NB4 (cell line): Measurements from ENCODE around the gene LRRC4C.
"Not testable (repeated sequence)": the region's sequence is repeated elsewhere in the genome, so short reads cannot be mapped to it uniquely, and the experiment has no call there.

Experiments used
- DNase-seq: peaks from one replicate; pipeline ENCODE4 v3.0.0; 2010; ENCODE audit warnings: low read depth
- H3K4me3 ChIP-seq: one replicate; pipeline ENCODE4 v1.5.1; 2011; ENCODE audit warnings: mild to moderate bottlenecking, low read depth, low read length, moderate library complexity
- MYC ChIP-seq: IDR thresholded peaks from 2 replicates; pipeline ENCODE4 v1.6.1; 2011; ENCODE audit warnings: low read depth, low read length
- POLR2A ChIP-seq: IDR thresholded peaks from 2 replicates; pipeline ENCODE4 v1.6.1; 2011; ENCODE audit warnings: mild to moderate bottlenecking; ENCODE audit not compliant: insufficient read length; ENCODE audit errors: extremely low read depth
- TF ChIP-seq, protein P1 (sequence below): IDR thresholded peaks from one replicate; pipeline ENCODE4 v1.5.1; 2012; ENCODE audit warnings: low read depth, low read length
- TF ChIP-seq, protein P2 (sequence below): IDR thresholded peaks from 2 replicates; pipeline ENCODE4 v1.6.1; 2011; ENCODE audit warnings: low read depth, low read length

The LRRC4C gene

DNA sequence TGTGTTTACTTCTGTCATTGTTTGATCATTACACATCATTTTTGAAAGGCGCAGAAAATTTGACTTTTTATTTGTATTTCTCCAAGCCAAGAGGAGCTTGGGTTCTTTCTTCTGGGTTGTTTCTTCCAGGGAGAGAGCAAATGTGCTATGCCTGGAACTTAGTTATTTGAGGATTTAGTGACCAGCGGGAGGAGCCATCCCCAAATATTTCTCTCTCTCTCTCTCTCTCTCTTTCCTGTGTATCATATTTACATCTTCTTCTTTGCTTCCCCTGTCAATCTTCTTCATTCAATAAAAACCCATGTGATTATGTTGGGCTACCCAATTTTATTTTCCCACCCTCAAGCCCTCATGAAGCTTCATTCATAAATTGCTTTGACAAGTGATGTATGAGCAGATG lies 534.5 kb downstream of the LRRC4C start:
- H3K4me3 ChIP-seq = no peak overlapping the region
- TF ChIP-seq MYC = no peak
- TF ChIP-seq POLR2A = no peak
- DNase-seq = no peak

DNA sequence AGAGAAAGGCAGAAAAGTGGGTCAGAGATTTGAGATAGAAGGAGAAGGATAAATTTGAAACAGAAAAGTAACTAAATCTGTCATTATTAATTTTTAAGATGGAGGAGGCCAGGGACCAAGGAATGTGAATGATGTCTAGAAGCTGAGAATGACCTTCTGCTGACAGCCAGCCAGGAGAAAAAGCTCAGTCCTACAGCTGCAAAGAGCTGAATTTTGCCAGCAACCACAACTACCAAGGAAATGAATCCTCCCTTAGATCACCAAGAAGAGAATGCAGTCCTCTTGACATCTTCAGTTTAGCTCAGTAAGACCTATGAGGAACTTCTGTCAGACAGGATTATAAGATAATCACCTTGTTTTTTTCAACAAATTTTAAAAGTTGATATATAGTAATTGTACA lies 538.2 kb downstream of the LRRC4C start:
- H3K4me3 ChIP-seq = no peak overlapping the region
- TF ChIP-seq, protein P1, sequence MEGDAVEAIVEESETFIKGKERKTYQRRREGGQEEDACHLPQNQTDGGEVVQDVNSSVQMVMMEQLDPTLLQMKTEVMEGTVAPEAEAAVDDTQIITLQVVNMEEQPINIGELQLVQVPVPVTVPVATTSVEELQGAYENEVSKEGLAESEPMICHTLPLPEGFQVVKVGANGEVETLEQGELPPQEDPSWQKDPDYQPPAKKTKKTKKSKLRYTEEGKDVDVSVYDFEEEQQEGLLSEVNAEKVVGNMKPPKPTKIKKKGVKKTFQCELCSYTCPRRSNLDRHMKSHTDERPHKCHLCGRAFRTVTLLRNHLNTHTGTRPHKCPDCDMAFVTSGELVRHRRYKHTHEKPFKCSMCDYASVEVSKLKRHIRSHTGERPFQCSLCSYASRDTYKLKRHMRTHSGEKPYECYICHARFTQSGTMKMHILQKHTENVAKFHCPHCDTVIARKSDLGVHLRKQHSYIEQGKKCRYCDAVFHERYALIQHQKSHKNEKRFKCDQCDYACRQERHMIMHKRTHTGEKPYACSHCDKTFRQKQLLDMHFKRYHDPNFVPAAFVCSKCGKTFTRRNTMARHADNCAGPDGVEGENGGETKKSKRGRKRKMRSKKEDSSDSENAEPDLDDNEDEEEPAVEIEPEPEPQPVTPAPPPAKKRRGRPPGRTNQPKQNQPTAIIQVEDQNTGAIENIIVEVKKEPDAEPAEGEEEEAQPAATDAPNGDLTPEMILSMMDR = no peak
- TF ChIP-seq, protein P2, sequence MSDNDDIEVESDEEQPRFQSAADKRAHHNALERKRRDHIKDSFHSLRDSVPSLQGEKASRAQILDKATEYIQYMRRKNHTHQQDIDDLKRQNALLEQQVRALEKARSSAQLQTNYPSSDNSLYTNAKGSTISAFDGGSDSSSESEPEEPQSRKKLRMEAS = no peak
- no peak for TF ChIP-seq POLR2A
- no peak for TF ChIP-seq MYC
- no peak for DNase-seq

DNA sequence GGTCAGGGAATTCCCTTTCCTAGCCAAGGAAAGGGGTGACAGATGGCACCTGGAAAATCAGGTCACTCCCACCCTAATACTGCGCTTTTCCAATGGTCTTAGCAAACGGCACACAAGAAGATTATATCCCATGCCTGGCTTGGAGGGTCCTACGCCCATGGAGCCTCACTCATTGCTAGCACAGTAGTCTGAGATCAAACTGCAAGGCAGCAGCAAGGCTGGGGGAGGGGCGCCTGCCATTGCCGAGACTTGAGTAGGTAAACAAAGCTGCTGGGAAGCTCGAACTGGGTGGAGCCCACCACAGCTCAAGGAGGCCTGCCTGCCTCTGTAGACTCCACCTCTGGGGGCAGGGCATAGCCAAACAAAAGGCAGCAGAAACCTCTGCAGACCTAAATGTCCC lies 548.7 kb downstream of the LRRC4C start:
- DNase-seq, H3K4me3 ChIP-seq: not testable (repeated sequence)

DNA sequence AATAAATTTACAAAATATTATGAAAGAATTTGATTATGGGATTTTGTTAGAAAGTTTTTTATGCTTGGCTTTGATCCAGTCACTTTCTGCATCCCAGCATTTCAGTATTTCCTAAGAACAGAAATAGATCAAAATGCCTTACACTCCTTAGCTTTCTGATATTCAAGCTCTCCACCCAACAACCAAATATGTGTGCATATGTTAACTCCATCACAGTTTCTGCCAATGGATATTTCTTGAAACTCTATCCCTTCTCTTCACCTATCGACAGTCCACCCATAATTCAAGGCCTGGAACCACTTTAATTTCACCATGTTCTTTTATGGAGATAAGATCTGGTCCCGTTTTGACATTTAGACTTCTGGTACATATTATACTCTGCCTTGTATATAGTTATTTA lies 565.0 kb downstream of the LRRC4C start:
- H3K4me3 ChIP-seq = no peak overlapping the region
- no peak for DNase-seq
- TF ChIP-seq, protein P2 = no peak
- TF ChIP-seq POLR2A (no peak), MYC (no peak)
- TF ChIP-seq, protein P1 = no peak

DNA sequence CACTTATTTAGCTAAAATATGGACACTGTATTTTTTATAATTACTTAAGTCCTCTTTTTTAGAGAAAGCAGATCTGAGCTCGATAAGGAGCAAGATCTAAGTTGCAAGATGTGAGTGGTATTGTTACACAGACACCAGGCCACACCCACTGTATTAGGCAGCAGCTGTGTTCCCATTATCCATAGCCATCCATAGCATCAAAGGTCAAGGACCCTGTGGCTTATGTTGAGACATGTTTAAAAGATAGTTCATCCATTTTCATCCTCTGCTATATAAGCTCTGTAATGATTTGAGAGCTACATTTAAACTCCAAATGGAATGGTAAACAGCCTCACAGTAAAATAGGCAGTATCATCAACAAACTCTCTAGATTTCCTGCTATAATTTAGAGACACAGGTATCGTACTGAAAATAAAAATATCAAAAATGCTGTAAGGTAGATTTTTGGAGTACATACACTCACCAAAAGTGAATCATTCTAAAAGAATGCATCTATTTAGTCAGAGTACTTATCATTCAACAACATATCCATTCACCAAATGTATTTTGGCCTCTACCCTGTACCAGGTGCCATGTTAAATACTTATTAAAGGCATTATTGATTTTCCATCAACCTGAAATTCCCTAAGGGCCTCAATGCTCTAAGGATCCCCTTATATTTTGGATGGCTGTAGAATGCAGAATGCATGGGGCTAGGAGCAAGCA lies 574.0 kb downstream of the LRRC4C start:
- TF ChIP-seq, protein P1 = no peak
- no peak for TF ChIP-seq MYC
- TF ChIP-seq POLR2A = no peak
- TF ChIP-seq, protein P2 = no peak
- no peak overlapping the region for H3K4me3 ChIP-seq
- no peak for DNase-seq

DNA sequence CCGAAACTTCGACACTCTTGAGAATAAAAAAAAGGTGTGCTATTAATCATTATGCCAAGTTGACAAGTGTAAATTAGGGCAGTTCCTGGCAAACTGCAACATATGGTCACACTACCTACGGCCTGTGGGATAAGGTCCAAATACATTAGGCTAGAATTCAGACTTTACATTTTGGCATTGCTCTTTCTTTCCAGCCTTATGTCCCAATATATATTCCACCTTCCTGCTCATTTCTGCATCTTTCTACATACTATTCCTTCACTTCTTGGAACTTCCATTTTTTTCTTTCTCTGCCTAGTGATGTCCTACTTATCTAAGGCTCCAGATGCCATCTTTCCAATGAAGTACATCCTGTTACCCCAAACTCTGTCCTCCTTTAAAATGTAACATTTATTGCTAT lies 577.2 kb downstream of the LRRC4C start:
- H3K4me3 ChIP-seq = no peak overlapping the region
- TF ChIP-seq, protein P2 = no peak
- TF ChIP-seq, protein P1 = no peak
- no peak for TF ChIP-seq MYC
- TF ChIP-seq POLR2A = no peak
- DNase-seq = no peak

DNA sequence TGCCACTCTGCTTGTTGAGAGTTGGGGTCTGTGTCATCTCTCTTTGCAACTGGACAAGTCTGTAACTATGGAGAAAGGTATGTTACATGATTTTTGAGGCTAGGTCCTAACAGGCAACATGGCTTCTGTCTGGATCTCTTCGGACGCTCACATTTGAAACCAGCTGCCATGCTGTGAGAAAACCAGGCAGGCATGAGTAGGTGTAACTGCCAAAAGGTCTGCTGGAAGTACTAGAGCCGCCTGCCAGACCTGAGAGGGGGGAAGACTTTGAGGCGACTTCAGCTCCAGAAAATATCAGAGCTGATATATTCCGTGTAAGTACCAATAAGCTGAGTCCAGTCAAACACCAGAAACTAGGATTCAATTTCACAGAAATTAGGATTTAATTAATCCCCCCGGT lies 579.5 kb downstream of the LRRC4C start:
- no peak for TF ChIP-seq POLR2A
- TF ChIP-seq, protein P1 = no peak
- TF ChIP-seq, protein P2 = no peak
- H3K4me3 ChIP-seq = no peak overlapping the region
- DNase-seq = no peak
